GM12878 (cell line): ENCODE data around the gene ILRUN. TPM values are rescaled to one million over a fixed set of nuclear protein-coding genes. Genes with fewer than 3 reads are reported as not detected.
A peak's percentile ranks its signal among the peaks of the same experiment; 100 is the strongest.

Experiments
- ATAC-seq: fragments of 200-7000 bp; cut with Tn5 transposase; 3 replicates; pipeline ENCODE4 v1.9.1; 2020; ENCODE audit warnings: mild to moderate bottlenecking, moderate library complexity
- Bru-seq: library from RNA; stranded (reverse); fragments of 400-500 nt; gene quantifications from one replicate; lab custom pipeline; 2021; lab: Mats Ljungman, UMichigan
- BruChase-seq, 2 experiments: library from RNA; stranded (reverse); fragments of 400-500 nt; gene quantifications; one replicate each; lab custom pipeline; 2021; lab: Mats Ljungman, UMichigan
- BruUV-seq: library from RNA; stranded (reverse); fragments of 400-500 nt; replicated peaks from 2 replicates; lab custom pipeline; 2021; lab: Mats Ljungman, UMichigan
- CTCF ChIA-PET: fragments of 300-600 bp; sonication (Branson Sonifier 250); formaldehyde crosslinking; extraction: SDS; loops from one replicate; lab custom pipeline; 2021; ENCODE audit warnings: inconsistent platforms; lab: Yijun Ruan, JAX
- POLR2A ChIA-PET: fragments of 350-600 bp; formaldehyde crosslinking; extraction: SDS; loops from one replicate; lab custom pipeline; 2021; ENCODE audit warnings: inconsistent platforms; lab: Charles Lee
- RAD21 ChIA-PET: fragments of 300-600 bp; sonication (Branson Sonifier 250); formaldehyde crosslinking; loops from one replicate; lab custom pipeline; 2023; ENCODE audit warnings: antibody characterized with exemption; ENCODE audit not compliant: unreplicated experiment; lab: Charles Lee
- SMC1A ChIA-PET: fragments of 300-600 bp; sonication (Branson Sonifier 250); formaldehyde crosslinking; loops from one replicate; lab custom pipeline; 2023; ENCODE audit not compliant: unreplicated experiment, uncharacterized antibody; lab: Charles Lee
- DNase-seq: peaks from one replicate; pipeline ENCODE4 v3.0.0-alpha.2; 2011; ENCODE audit warnings: low read depth, low spot score
- FAIRE-seq: peaks from 3 replicates; lab custom pipeline; 2011; peaks lifted over from hg19 to GRCh38; lab: Jason Lieb, UNC
- H2AFZ ChIP-seq: 2 replicates; pipeline ENCODE4 v1.6.0; 2011; ENCODE audit warnings: low read depth, low read length, control low read depth; ENCODE audit not compliant: control insufficient read depth
- H3K27ac ChIP-seq: 2 replicates; pipeline ENCODE4 v1.5.1; 2011; ENCODE audit warnings: control low read depth; ENCODE audit not compliant: control insufficient read depth, insufficient read depth
- H3K27me3 ChIP-seq, 2 experiments: replicated peaks in 1 of 2; 2 replicates each; pipeline versions ENCODE4 v1.6.0 to v1.6.1; 2011; ENCODE audit warnings: low read length in 1 of 2; ENCODE audit not compliant: control insufficient read depth in 2 of 2, insufficient read depth in 2 of 2
- H3K36me3 ChIP-seq, 2 experiments: 2 replicates each; pipeline ENCODE4 v1.5.1; 2011; ENCODE audit warnings: low read length in 1 of 2; ENCODE audit not compliant: control insufficient read depth in 2 of 2, insufficient read depth in 2 of 2
- H3K4me1 ChIP-seq: 2 replicates; pipeline ENCODE4 v1.6.1; 2011; ENCODE audit warnings: mild to moderate bottlenecking, low read length, moderate library complexity, mixed read lengths; ENCODE audit not compliant: control insufficient read depth, insufficient read depth
- H3K4me2 ChIP-seq: 2 replicates; pipeline ENCODE4 v1.6.0; 2011; ENCODE audit warnings: control low read depth; ENCODE audit not compliant: control insufficient read depth, insufficient read depth
- H3K4me3 ChIP-seq: fragments of 200-600 bp; sonication (generic); 2 replicates; pipeline ENCODE4 v1.5.1; 2016
- H3K79me2 ChIP-seq: 2 replicates; pipeline ENCODE4 v1.6.0; 2011; ENCODE audit warnings: low read length; ENCODE audit not compliant: control insufficient read depth, insufficient read depth
- H3K9ac ChIP-seq: 2 replicates; pipeline ENCODE4 v1.8.0; 2011; ENCODE audit warnings: low read length, control low read depth, mixed read lengths; ENCODE audit not compliant: control insufficient read depth, insufficient read depth
- H3K9me3 ChIP-seq: replicated peaks from 3 replicates; pipeline ENCODE4 v1.5.1; 2011; ENCODE audit warnings: mild to moderate bottlenecking, low read length; ENCODE audit not compliant: control insufficient read depth, insufficient read depth
- H4K20me1 ChIP-seq: 2 replicates; pipeline ENCODE4 v1.6.0; 2011; ENCODE audit not compliant: control insufficient read depth, insufficient read depth
- ATF7 ChIP-seq: fragments of 450-650 bp; IDR thresholded peaks from 2 replicates; pipeline ENCODE4 v1.6.1; 2016; ENCODE audit warnings: low read depth, mild to moderate bottlenecking
- CREB1 ChIP-seq: IDR thresholded peaks from 2 replicates; pipeline ENCODE4 v1.6.1; 2012; ENCODE audit warnings: low read depth, mild to moderate bottlenecking, inconsistent platforms
- CREM ChIP-seq: IDR thresholded peaks from 2 replicates; pipeline ENCODE4 v1.6.1; 2014; ENCODE audit warnings: antibody characterized with exemption, low read depth
- EGR1 ChIP-seq, 2 experiments: IDR thresholded peaks; 1 replicate in 1 of 2; 2 replicates in 1 of 2; pipeline ENCODE4 v1.6.1; 2011 to 2012; ENCODE audit warnings: low read depth in 2 of 2, low read length in 2 of 2, borderline replicate concordance in 1 of 2, mild to moderate bottlenecking in 1 of 2, moderate library complexity in 1 of 2
- IKZF1 ChIP-seq: fragments of 450-650 bp; conservative IDR thresholded peaks from 2 replicates; pipeline ENCODE4 v1.6.1; 2017; ENCODE audit warnings: antibody characterized with exemption, mild to moderate bottlenecking
- JUND ChIP-seq: IDR thresholded peaks from 2 replicates; pipeline ENCODE4 v1.6.1; 2012; ENCODE audit warnings: low read depth, mild to moderate bottlenecking, low read length, improper control_type of control experiment, moderate library complexity
- MYB ChIP-seq: fragments of 150-350 bp; IDR thresholded peaks from 2 replicates; pipeline ENCODE4 v1.6.1; 2014; ENCODE audit warnings: mild to moderate bottlenecking, low read depth, low read length, borderline replicate concordance
- NBN ChIP-seq: fragments of 450-650 bp; IDR thresholded peaks from 2 replicates; pipeline ENCODE4 v1.6.1; 2016
- NR2F1 ChIP-seq: fragments of 450-650 bp; conservative IDR thresholded peaks from 2 replicates; pipeline ENCODE4 v1.6.1; 2017; ENCODE audit warnings: mild to moderate bottlenecking
- TBL1XR1 ChIP-seq: IDR thresholded peaks from 2 replicates; pipeline ENCODE4 v1.6.1; 2012; ENCODE audit warnings: low read depth, low read length, improper control_type of control experiment
- TCF12 ChIP-seq: IDR thresholded peaks from 2 replicates; pipeline ENCODE4 v1.6.1; 2011; ENCODE audit warnings: low read depth, mild to moderate bottlenecking, low read length
- YY1 ChIP-seq: IDR thresholded peaks from 2 replicates; pipeline ENCODE4 v1.6.1; 2011; ENCODE audit warnings: low read depth, mild to moderate bottlenecking, low read length
- ZNF274 ChIP-seq: IDR thresholded peaks from one replicate; pipeline ENCODE4 v1.8.0; 2011; ENCODE audit not compliant: insufficient read length, insufficient read depth
- WGBS: methylation state at CpG from one replicate; pipeline ENCODE4 v1.1.6; 2016; ENCODE audit warnings: low lambda C conversion rate; ENCODE audit not compliant: insufficient replicate concordance, insufficient coverage; ENCODE audit errors: missing lambda C conversion rate; 5-methylcytosine and 5-hydroxymethylcytosine counted together
- in situ Hi-C: fragments of 300-500 bp; cut with MboI; formaldehyde crosslinking; loops from 9 replicates; pipeline ENCODE4 v1.14.3; 2018; ENCODE audit warnings: mixed read lengths
- intact Hi-C: fragments of 100-400 bp; cut with micrococcal nuclease; formaldehyde crosslinking; loops from one replicate; pipeline ENCODE4 v1.14.2; 2022; ENCODE audit not compliant: unreplicated experiment
- long read RNA-seq, 2 experiments: library from polyadenylated mRNA; unstranded; transcript quantifications; one replicate each; pipeline ENCODE4 v2.0.0, GENCODE V29; 2019 to 2020
- polyA minus RNA-seq, 3 experiments: library from RNA; depleted of rRNA, polyadenylated mRNA; stranded (reverse); fragments of >200 nt; gene quantifications; 2 replicates each; pipeline ENCODE4 v1.2.3, GENCODE V29; 2011
- polyA plus RNA-seq, 11 experiments: library from polyadenylated mRNA; depleted of rRNA in 4 of 11; unstranded in 6 of 11; stranded (reverse) in 5 of 11; fragments of >200 nt; fragmentation: Nextera tagmentation in 4 of 11; fragmentation: Illumina TruSeq in 1 of 11; extraction: Ambion mirVana in 4 of 11; extraction: Trizol in 1 of 11; gene quantifications; 1 replicate in 1 of 11; 2 replicates in 10 of 11; pipeline versions ENCODE4 v1.2.1 to v1.2.3, GENCODE V29; 2011 to 2016; ENCODE audit warnings: inconsistent platforms in 2 of 11, missing spikeins in 2 of 11, low read depth in 1 of 11
- total RNA-seq, 4 experiments: library from RNA; depleted of rRNA in 3 of 4; stranded (reverse); fragments of >200 nt in 3 of 4; fragmentation: Illumina TruSeq in 1 of 4; extraction: Trizol in 1 of 4; gene quantifications; 2 replicates each; pipeline versions ENCODE4 v1.2.1 to v1.2.3, GENCODE V29; 2013 to 2021
- TF ChIP-seq, protein P1 (sequence below): fragments of 450-650 bp; IDR thresholded peaks from 2 replicates; pipeline ENCODE4 v1.6.1; 2016; ENCODE audit warnings: mild to moderate bottlenecking
- TF ChIP-seq, protein P2 (sequence below): IDR thresholded peaks from 2 replicates; pipeline ENCODE4 v1.6.1; 2011; ENCODE audit warnings: borderline replicate concordance, low read depth, mild to moderate bottlenecking, moderate library complexity, mixed read lengths, low read length; ENCODE audit not compliant: insufficient read depth; ENCODE audit errors: extremely low read length

ILRUN gene
- total RNA-seq (2013; cell fraction: nucleolus; rRNA removed) = 62.6 and 68.7 TPM in 2 replicates
- total RNA-seq (2014; rRNA removed) = 45.5 and 47.0 TPM in 2 replicates
- total RNA-seq (2014; rRNA removed; fragmentation: Illumina TruSeq; extraction: Trizol) = 55.5 and 56.2 TPM in 2 replicates
- total RNA-seq (2021) = 83.9 and 85.0 TPM in 2 replicates
- 59.5 TPM for polyA plus RNA-seq (2011; ENCODE audit: low read depth)
- polyA plus RNA-seq (2011; rRNA removed) = 82.3 and 114 TPM in 2 replicates
- 72.5 and 86.5 TPM in 2 replicates for polyA plus RNA-seq (2011; cell fraction: cytosol; rRNA removed)
- 31.9 and 38.5 TPM in 2 replicates for polyA plus RNA-seq (2011; cell fraction: nucleus; rRNA removed)
- polyA plus RNA-seq (2012) = 76.8 and 76.9 TPM in 2 replicates
- polyA plus RNA-seq (2014; fragmentation: Illumina TruSeq; extraction: Trizol) = 69.6 and 79.9 TPM in 2 replicates
- polyA plus RNA-seq (2014; fragmentation: Nextera tagmentation; extraction: Ambion mirVana) = 10 to 100 TPM; 21.0 to 27.2 TPM
- polyA plus RNA-seq (2014; rRNA removed) = 48.2 and 52.4 TPM in 2 replicates
- polyA plus RNA-seq (2016; fragmentation: Nextera tagmentation; extraction: Ambion mirVana) = 10 to 100 TPM; 30.2 to 34.1 TPM
- polyA minus RNA-seq (2011; rRNA and poly(A)+ RNA removed) = 137 and 147 TPM in 2 replicates
- polyA minus RNA-seq (2011; cell fraction: cytosol; rRNA and poly(A)+ RNA removed) = 47.6 and 51.2 TPM in 2 replicates
- 22.5 and 34.1 TPM in 2 replicates for polyA minus RNA-seq (2011; cell fraction: nucleus; rRNA and poly(A)+ RNA removed)
- percentile 95 among the genes with signal in this experiment for Bru-seq, nascent RNA
- percentile 95 among the genes with signal in this experiment for BruChase-seq, experiment 1, labeled RNA remaining after a 6-hour chase
- percentile 93 among the genes with signal in this experiment for BruChase-seq, experiment 2, labeled RNA remaining after a 2-hour chase
- long read RNA-seq, experiment 1, full-length matches to known transcripts = 3 of 14 reads
- long read RNA-seq, experiment 1, partial matches to known transcripts = 0 of 14 reads
- long read RNA-seq, experiment 1, other reads (novel, unspliced or antisense) = 11 of 14 reads
- long read RNA-seq, experiment 2, full-length matches to known transcripts = 10 of 51 reads
- long read RNA-seq, experiment 2, partial matches to known transcripts = 9 of 51 reads
- long read RNA-seq, experiment 2, other reads (novel, unspliced or antisense) = 32 of 51 reads

DNA sequence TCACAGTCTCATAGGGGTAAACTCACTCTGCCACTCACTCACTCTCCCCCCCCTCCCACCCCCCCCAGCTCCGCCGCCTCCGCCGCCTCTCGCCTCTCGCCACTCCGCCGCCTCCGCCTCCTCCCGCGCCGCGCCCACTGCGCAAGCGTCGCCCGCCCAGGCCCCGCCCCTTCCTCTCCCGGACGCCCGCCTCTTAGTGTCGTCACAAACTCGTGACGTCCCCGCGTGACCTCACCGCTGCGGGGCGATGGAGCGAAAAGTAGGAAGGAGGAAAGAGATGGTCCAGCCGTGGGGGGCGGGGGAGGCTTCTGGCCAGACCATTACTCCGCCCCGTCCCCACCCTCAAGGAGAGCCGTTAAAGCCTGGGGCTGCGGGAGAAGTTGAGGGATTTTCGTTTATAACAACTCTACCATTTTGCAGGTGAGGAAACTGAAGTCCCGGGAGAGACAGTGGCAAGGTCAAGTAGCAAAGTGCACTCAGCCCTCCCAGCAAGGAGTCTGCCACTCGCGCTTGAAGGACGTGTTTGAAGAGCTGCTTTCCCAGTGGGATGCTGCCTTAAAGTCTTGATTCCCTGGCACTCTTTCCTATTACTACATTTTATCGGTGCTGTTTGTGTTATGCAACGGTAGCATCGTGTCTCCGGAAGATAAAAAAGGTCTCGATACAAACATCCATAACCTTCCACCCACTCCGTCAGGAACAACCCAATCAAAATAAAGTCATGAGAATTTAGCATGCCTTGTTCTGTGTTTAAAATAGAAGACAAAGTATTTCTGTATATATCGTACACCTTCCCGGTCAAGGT lies at the start of gene ILRUN:
TSS of gene ILRUN (minus strand) at position 29 of the 805 bp plus-strand sequence. CDS start 164 bp downstream, outside the sequence.
- 1% methylated on average over 23 of the region's 49 CpGs for WGBS
- H3K36me3 ChIP-seq = peaks cover 0 to 9% of the 10 kb centered on the region in 2 experiments; a peak in 1 of 4 replicates
- H3K79me2 ChIP-seq = peaks cover 52% of the 10 kb centered on the region
- TF ChIP-seq TBL1XR1 (peak; percentile 43; the same call in 1 of the 2 replicates), TCF12 (0 out of 2 replicates have a peak, but pooled peaks have one; percentile 9), CREM (peak; percentile 99), ZNF274 (no peak), JUND (no peak), NBN (peak; percentile 87), ATF7 (peak; percentile 77), CREB1 (peak; percentile 100), NR2F1 (peak; percentile 85), IKZF1 (peak; percentile 84), YY1 (peak; percentile 44; the same call in 1 of the 2 replicates), MYB (no peak), EGR1 (IDR thresholded peaks at IDR 0.05; ENCODE audit: borderline replicate concordance in 1 of 2, low read depth in 2 of 2, low read length in 2 of 2) (peak in 1 of 2 experiments; percentile 71; a peak in 2 of 3 replicates)
- TF ChIP-seq, protein P1, sequence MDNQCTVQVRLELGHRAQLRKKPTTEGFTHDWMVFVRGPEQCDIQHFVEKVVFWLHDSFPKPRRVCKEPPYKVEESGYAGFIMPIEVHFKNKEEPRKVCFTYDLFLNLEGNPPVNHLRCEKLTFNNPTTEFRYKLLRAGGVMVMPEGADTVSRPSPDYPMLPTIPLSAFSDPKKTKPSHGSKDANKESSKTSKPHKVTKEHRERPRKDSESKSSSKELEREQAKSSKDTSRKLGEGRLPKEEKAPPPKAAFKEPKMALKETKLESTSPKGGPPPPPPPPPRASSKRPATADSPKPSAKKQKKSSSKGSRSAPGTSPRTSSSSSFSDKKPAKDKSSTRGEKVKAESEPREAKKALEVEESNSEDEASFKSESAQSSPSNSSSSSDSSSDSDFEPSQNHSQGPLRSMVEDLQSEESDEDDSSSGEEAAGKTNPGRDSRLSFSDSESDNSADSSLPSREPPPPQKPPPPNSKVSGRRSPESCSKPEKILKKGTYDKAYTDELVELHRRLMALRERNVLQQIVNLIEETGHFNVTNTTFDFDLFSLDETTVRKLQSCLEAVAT = peak; percentile 94
- TF ChIP-seq, protein P2, sequence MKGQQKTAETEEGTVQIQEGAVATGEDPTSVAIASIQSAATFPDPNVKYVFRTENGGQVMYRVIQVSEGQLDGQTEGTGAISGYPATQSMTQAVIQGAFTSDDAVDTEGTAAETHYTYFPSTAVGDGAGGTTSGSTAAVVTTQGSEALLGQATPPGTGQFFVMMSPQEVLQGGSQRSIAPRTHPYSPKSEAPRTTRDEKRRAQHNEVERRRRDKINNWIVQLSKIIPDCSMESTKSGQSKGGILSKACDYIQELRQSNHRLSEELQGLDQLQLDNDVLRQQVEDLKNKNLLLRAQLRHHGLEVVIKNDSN = peak; percentile 55

More for the DNA sequence above, at the start of gene ILRUN:
- ChIA-PET CTCF (interaction anchor here (1.3 to 2.2 kb wide), 3 partner anchors 15 to 58 kb away, joined by 5 to 10 read pairs (median 8); no protein-coding TSS in a partner anchor), RAD21 (interaction anchor here (0.6 to 6.0 kb wide), 11 partner anchors 13 to 61 kb away, joined by 3 to 60 read pairs (median 3); no protein-coding TSS in a partner anchor), SMC1A (interaction anchor here (0.7 to 7.9 kb wide), 10 partner anchors 13 to 465 kb away, joined by 3 to 100 read pairs (median 6); partner anchors contain the start of gene SNRPC), POLR2A (interaction anchor here (0.8 to 4.1 kb wide), 13 partner anchors 14 to 136 kb away, joined by 3 to 47 read pairs (median 4); partner anchors contain the start of genes BLTP3A and SNRPC)
- FAIRE-seq (no peak), DNase-seq (peak; percentile 76), ATAC-seq (peak; percentile 79)
- peak within 1 kb of the TSS; percentile 94 for H3K27ac ChIP-seq
- in situ Hi-C loops = no loop called here
- no peaks in the 10 kb centered on the region for H3K27me3 ChIP-seq
- TSS peak; percentile 100 for BruUV-seq
- no peaks in the 10 kb centered on the region for H3K9me3 ChIP-seq
- no peaks in the 10 kb centered on the region; the same call in 1 of the 2 replicates for H3K4me1 ChIP-seq
- peak within 1 kb of the TSS; percentile 88 for H3K9ac ChIP-seq
- peak within 1 kb of the TSS; percentile 98 for H3K4me2 ChIP-seq
- intact Hi-C loops = loop anchor here (5.0 kb wide), 4 partner anchors 60 to 190 kb away; partner anchors contain the start of genes ANKS1A, SNRPC and TAF11
- H2AFZ ChIP-seq = peak within 1 kb of the TSS; percentile 96
- no peaks in the 10 kb centered on the region for H4K20me1 ChIP-seq
- peak within 1 kb of the TSS; percentile 94 for H3K4me3 ChIP-seq
